ENCODE measurements around the gene DYNLT1. TPM values are rescaled to one million over a fixed set of nuclear protein-coding genes. Genes with fewer than 3 reads are reported as not detected.
"Not testable (repeated sequence)": the region's sequence is repeated elsewhere in the genome, so short reads cannot be mapped to it uniquely, and the experiment has no call there.

The DYNLT1 gene
- total and polyA plus RNA-seq, 4 experiments from 2014 or later: 78.8 to 105 (median 92.1) TPM

DNA sequence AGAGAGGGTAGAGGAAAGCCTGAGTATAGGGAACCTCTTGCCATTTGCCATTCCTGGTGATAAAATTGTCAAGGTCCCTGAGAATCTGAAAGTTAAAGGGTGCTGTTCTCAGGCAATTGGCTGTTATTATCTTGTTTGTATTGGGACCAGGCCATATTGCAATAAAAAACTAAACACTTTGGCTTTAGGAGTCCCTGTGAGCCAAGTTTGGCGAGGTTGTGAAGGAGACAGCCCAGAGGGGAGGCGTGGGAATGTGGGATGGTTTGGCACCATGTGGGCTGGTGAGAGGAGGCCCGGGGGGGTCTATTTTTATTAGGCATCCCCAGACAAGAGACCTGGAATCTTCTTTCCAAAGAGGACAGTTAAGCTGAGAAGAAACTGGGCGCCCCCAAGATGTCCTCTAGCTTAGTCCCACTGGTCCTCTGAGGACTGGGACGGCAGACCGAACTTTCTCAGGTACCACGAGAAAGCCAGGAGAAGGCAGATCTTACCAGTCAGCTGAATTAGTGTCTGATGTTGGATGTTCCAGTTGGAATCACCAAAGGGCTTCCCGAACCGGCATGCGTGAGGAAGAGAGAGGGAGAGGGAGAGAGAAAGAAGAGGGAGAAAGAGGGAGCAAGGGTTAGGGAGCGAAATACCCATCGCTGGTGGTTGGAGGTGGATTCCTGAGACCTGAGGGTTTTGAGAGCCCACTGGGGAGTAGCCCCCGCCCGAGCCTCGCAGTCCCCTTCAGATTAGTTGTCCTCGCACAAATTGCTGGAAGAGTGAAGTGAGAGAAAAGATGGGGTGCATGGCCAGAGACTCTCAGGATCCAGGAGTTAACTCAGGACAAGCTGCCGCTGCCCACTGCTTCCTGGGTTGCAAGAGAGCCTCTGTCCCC lies 24.4 kb downstream of the DYNLT1 start:
- Mint-ChIP-seq H3K4me3 (no peak overlapping the region), H3K9me3 (peaks cover 0 to 9% (median 0%) of the 10 kb centered on the region in 8 donors), H3K36me3 (peaks cover 58 to 81% of the 10 kb centered on the region in 2 donors), H3K4me1 (peaks cover 8 to 25% (median 22%) of the 10 kb centered on the region in 4 donors), H3K27me3 (no peaks in the 10 kb centered on the region), H3K27ac (peak overlapping the region in 6 of 7 donors; percentile 19 to 79 (median 52))
- no peak overlapping the region for H3K4me3 ChIP-seq (ENCODE audit: low read length in 2 of 2)
- intact Hi-C loops (cut with micrococcal nuclease): no loop called here
- peaks cover 31% of the 10 kb centered on the region for H3K36me3 ChIP-seq (ENCODE audit: insufficient read depth, low read length)
- no peaks in the 10 kb centered on the region for H3K9me3 ChIP-seq (ENCODE audit: control insufficient read depth in 1 of 2, low read length in 2 of 2)
- no peaks in the 10 kb centered on the region for H3K4me1 ChIP-seq (ENCODE audit: insufficient read depth, low read length)
- CTCF ChIA-PET (ENCODE audit: partially characterized antibody): no interaction called here
- DNase-seq: no peak
- POLR2A ChIA-PET (ENCODE audit: partially characterized antibody): interaction anchor here (0.8 kb wide), 1 partner anchor 412 kb away, joined by 3 read pairs; no protein-coding TSS in a partner anchor
- H3K27me3 ChIP-seq (ENCODE audit: insufficient read depth, low read length): no peaks in the 10 kb centered on the region
- H3K27ac ChIP-seq (ENCODE audit: low read depth, low read length): no peak overlapping the region

GRCh38 chr6:158618289-158618688 lies 26.3 kb downstream of the DYNLT1 start:
- H3K27ac ChIP-seq (ENCODE audit: low read depth, low read length); H3K9me3 ChIP-seq (ENCODE audit: control insufficient read depth in 1 of 2, low read length in 2 of 2); H3K4me3 ChIP-seq (ENCODE audit: low read length in 2 of 2); intact Hi-C loops (cut with micrococcal nuclease); H3K27me3 Mint-ChIP-seq; H3K4me1 ChIP-seq (ENCODE audit: insufficient read depth, low read length); H3K4me3 Mint-ChIP-seq; DNase-seq; H3K27me3 ChIP-seq (ENCODE audit: insufficient read depth, low read length); POLR2A ChIA-PET (ENCODE audit: partially characterized antibody): not testable (repeated sequence)
- H3K36me3 ChIP-seq (ENCODE audit: insufficient read depth, low read length): peaks cover 19% of the 10 kb centered on the region
- H3K27ac Mint-ChIP-seq: peak overlapping the region; percentile 31 to 85 (median 74)
- H3K4me1 Mint-ChIP-seq: peaks cover 8 to 25% (median 22%) of the 10 kb centered on the region in 4 donors
- CTCF ChIA-PET (ENCODE audit: partially characterized antibody): interaction anchor here (0.9 kb wide), 1 partner anchor 12 kb away, joined by 3 read pairs; no protein-coding TSS in a partner anchor
- peaks cover 62 to 83% of the 10 kb centered on the region in 2 donors for H3K36me3 Mint-ChIP-seq
- H3K9me3 Mint-ChIP-seq: peaks cover 0 to 11% (median 0%) of the 10 kb centered on the region in 8 donors

DNA sequence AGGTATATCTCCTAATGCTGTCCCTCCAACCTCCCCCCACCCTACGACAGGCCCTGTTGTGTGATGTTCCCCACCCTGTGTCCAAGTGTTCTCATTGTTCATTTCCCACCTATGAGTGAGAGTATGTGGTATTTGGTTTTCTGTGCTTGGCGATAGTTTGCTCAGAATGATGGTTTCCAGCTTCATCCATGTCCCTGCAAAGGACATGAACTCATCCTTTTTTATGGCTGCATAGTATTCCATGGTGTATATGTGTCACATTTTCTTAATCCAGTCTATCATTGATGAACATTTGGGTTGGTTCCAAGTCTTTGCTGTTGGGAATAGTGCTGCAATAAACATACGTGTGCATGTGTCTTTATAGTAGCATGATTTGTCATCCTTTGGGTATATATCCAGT lies 29.9 kb downstream of the DYNLT1 start:
- Mint-ChIP-seq H3K27ac (peak overlapping the region in 1 of 7 donors; percentile 79), H3K9me3 (peaks cover 0 to 13% (median 0%) of the 10 kb centered on the region in 8 donors), H3K4me1 (peaks cover 8 to 29% (median 20%) of the 10 kb centered on the region in 4 donors), H3K36me3 (peaks cover 60 to 89% of the 10 kb centered on the region in 2 donors)
- DNase-seq; POLR2A ChIA-PET (ENCODE audit: partially characterized antibody); H3K27me3 ChIP-seq (ENCODE audit: insufficient read depth, low read length); intact Hi-C loops (cut with micrococcal nuclease); H3K4me3 ChIP-seq (ENCODE audit: low read length in 2 of 2); CTCF ChIA-PET (ENCODE audit: partially characterized antibody); H3K4me3 Mint-ChIP-seq; H3K9me3 ChIP-seq (ENCODE audit: control insufficient read depth in 1 of 2, low read length in 2 of 2); H3K27me3 Mint-ChIP-seq; H3K27ac ChIP-seq (ENCODE audit: low read depth, low read length); H3K4me1 ChIP-seq (ENCODE audit: insufficient read depth, low read length): not testable (repeated sequence)
- peaks cover 29% of the 10 kb centered on the region for H3K36me3 ChIP-seq (ENCODE audit: insufficient read depth, low read length)

- CTCF ChIA-PET (ENCODE audit: partially characterized antibody): interaction anchor here (0.7 to 1.0 kb wide), 4 partner anchors 11 to 399 kb away, joined by 3 read pairs; no protein-coding TSS in a partner anchor
- Mint-ChIP-seq H3K9me3 (peaks cover 0 to 11% (median 0%) of the 10 kb centered on the region in 8 donors), H3K4me1 (peaks cover 0 to 11% (median 5%) of the 10 kb centered on the region in 4 donors), H3K36me3 (peaks cover 56 to 85% of the 10 kb centered on the region in 2 donors), H3K27me3 (no peaks in the 10 kb centered on the region), H3K27ac (peak overlapping the region in 5 of 7 donors; percentile 35 to 83 (median 76)), H3K4me3 (no peak overlapping the region)
- no peak for DNase-seq
- Histone ChIP-seq H3K27me3 (ENCODE audit: insufficient read depth, low read length) (no peaks in the 10 kb centered on the region), H3K36me3 (ENCODE audit: insufficient read depth, low read length) (peaks cover 54% of the 10 kb centered on the region), H3K27ac (ENCODE audit: low read depth, low read length) (no peak overlapping the region), H3K4me1 (ENCODE audit: insufficient read depth, low read length) (no peaks in the 10 kb centered on the region), H3K9me3 (ENCODE audit: control insufficient read depth in 1 of 2, low read length in 2 of 2) (no peaks in the 10 kb centered on the region), H3K4me3 (ENCODE audit: low read length in 2 of 2) (no peak overlapping the region)
- intact Hi-C loops (cut with micrococcal nuclease): no loop called here
- POLR2A ChIA-PET (ENCODE audit: partially characterized antibody): no interaction called here
These were observed 32.8 kb downstream of the DYNLT1 start for GRCh38 chr6:158611541-158612370.

GRCh38 chr6:158611039-158611438 lies 33.5 kb downstream of the DYNLT1 start:
- H3K4me1 ChIP-seq (ENCODE audit: insufficient read depth, low read length): no peaks in the 10 kb centered on the region
- peaks cover 59% of the 10 kb centered on the region for H3K36me3 ChIP-seq (ENCODE audit: insufficient read depth, low read length)
- ChIA-PET POLR2A (ENCODE audit: partially characterized antibody) (no interaction called here), CTCF (ENCODE audit: partially characterized antibody) (interaction anchor here (0.7 to 1.0 kb wide), 2 partner anchors 10 to 390 kb away, joined by 3 read pairs; no protein-coding TSS in a partner anchor)
- no peak overlapping the region for H3K4me3 ChIP-seq (ENCODE audit: low read length in 2 of 2)
- no peak overlapping the region for H3K27ac ChIP-seq (ENCODE audit: low read depth, low read length)
- Mint-ChIP-seq H3K4me3 (no peak overlapping the region), H3K36me3 (peaks cover 56 to 83% of the 10 kb centered on the region in 2 donors), H3K27ac (peak overlapping the region in 4 of 7 donors; percentile 4 to 76 (median 34)), H3K9me3 (peaks cover 0 to 8% (median 0%) of the 10 kb centered on the region in 8 donors), H3K4me1 (peaks cover 0 to 5% (median 2%) of the 10 kb centered on the region in 4 donors), H3K27me3 (no peaks in the 10 kb centered on the region)
- intact Hi-C loops (cut with micrococcal nuclease): no loop called here
- H3K9me3 ChIP-seq (ENCODE audit: control insufficient read depth in 1 of 2, low read length in 2 of 2): no peaks in the 10 kb centered on the region
- no peak for DNase-seq
- H3K27me3 ChIP-seq (ENCODE audit: insufficient read depth, low read length): no peaks in the 10 kb centered on the region

GRCh38 chr6:158610319-158610968 lies 34.1 kb downstream of the DYNLT1 start:
- ChIA-PET POLR2A (ENCODE audit: partially characterized antibody) (no interaction called here), CTCF (ENCODE audit: partially characterized antibody) (interaction anchor here (0.7 to 2.1 kb wide), 2 partner anchors 81 to 390 kb away, joined by 3 to 11 read pairs; no protein-coding TSS in a partner anchor)
- no peaks in the 10 kb centered on the region for H3K4me1 ChIP-seq (ENCODE audit: insufficient read depth, low read length)
- H3K27ac Mint-ChIP-seq: peak overlapping the region in 4 of 7 donors; percentile 4 to 61 (median 25)
- intact Hi-C loops (cut with micrococcal nuclease): no loop called here
- H3K36me3 Mint-ChIP-seq: peaks cover 58 to 83% of the 10 kb centered on the region in 2 donors
- peaks cover 0 to 4% (median 0%) of the 10 kb centered on the region in 8 donors for H3K9me3 Mint-ChIP-seq
- no peaks in the 10 kb centered on the region for H3K27me3 Mint-ChIP-seq
- no peak overlapping the region for H3K4me3 ChIP-seq (ENCODE audit: low read length in 2 of 2)
- peaks cover under 1 to 5% (median 3%) of the 10 kb centered on the region in 4 donors for H3K4me1 Mint-ChIP-seq
- DNase-seq: no peak
- no peaks in the 10 kb centered on the region for H3K27me3 ChIP-seq (ENCODE audit: insufficient read depth, low read length)
- no peaks in the 10 kb centered on the region for H3K9me3 ChIP-seq (ENCODE audit: control insufficient read depth in 1 of 2, low read length in 2 of 2)
- no peak overlapping the region for H3K27ac ChIP-seq (ENCODE audit: low read depth, low read length)
- no peak overlapping the region for H3K4me3 Mint-ChIP-seq
- H3K36me3 ChIP-seq (ENCODE audit: insufficient read depth, low read length): peaks cover 65% of the 10 kb centered on the region

Measured in CD4-positive, alpha-beta memory T cell (primary cell).